ENCODE results near the gene KCNQ2. TPM values are rescaled to one million over a fixed set of nuclear protein-coding genes. Genes with fewer than 3 reads are reported as not detected.

The KCNQ2 gene
- polyA plus RNA-seq, 3 donors from 2014 or later, result 0.73 TPM; not detected in 2

- Mint-ChIP-seq H3K36me3 (no peaks in the 10 kb centered on the region), H3K4me3 (no peak overlapping the region), H3K9me3 (peaks cover 0 to 2% (median 0%) of the 10 kb centered on the region in 6 donors), H3K4me1 (peaks cover 0 to 4% of the 10 kb centered on the region in 2 donors), H3K27ac (no peak overlapping the region), H3K27me3 (ENCODE audit: low read depth in 3 of 3) (peaks cover 6 to 8% (median 7%) of the 10 kb centered on the region in 3 donors)
- DNase-seq, result no peak
Observed at GRCh38 chr20:63478346-63479302, 6.2 kb upstream of the KCNQ2 start.

GRCh38 chr20:63477944-63478343, 5.5 kb upstream of the KCNQ2 start:
- Mint-ChIP-seq H3K4me3 (no peak overlapping the region), H3K9me3 (peaks cover 0 to 2% (median 0%) of the 10 kb centered on the region in 6 donors), H3K27ac (no peak overlapping the region), H3K4me1 (peaks cover 0 to 4% of the 10 kb centered on the region in 2 donors), H3K27me3 (ENCODE audit: low read depth in 3 of 3) (peaks cover 6 to 8% (median 7%) of the 10 kb centered on the region in 3 donors), H3K36me3 (no peaks in the 10 kb centered on the region)
- no peak for DNase-seq

- no peak for DNase-seq
- Mint-ChIP-seq H3K27ac (no peak overlapping the region), H3K27me3 (ENCODE audit: low read depth in 3 of 3) (peaks cover 6 to 8% (median 7%) of the 10 kb centered on the region in 3 donors), H3K9me3 (peaks cover 0 to 1% (median 0%) of the 10 kb centered on the region in 6 donors), H3K36me3 (no peaks in the 10 kb centered on the region), H3K4me1 (peaks cover 0 to 4% of the 10 kb centered on the region in 2 donors), H3K4me3 (no peak overlapping the region)
Observed at GRCh38 chr20:63477061-63477616, 4.7 kb upstream of the KCNQ2 start.

- DNase-seq, result no peak
- Mint-ChIP-seq H3K4me3 (no peak overlapping the region), H3K9me3 (peaks cover 0 to 1% (median 0%) of the 10 kb centered on the region in 6 donors), H3K36me3 (no peaks in the 10 kb centered on the region), H3K4me1 (peaks cover 0 to 4% of the 10 kb centered on the region in 2 donors), H3K27me3 (ENCODE audit: low read depth in 3 of 3) (peaks cover 7 to 11% (median 8%) of the 10 kb centered on the region in 3 donors), H3K27ac (no peak overlapping the region)
Observed at GRCh38 chr20:63475209-63475608, 2.8 kb upstream of the KCNQ2 start.

- H3K9me3 Mint-ChIP-seq, result no peaks in the 10 kb centered on the region
- H3K4me3 Mint-ChIP-seq, result peak overlapping the region in 2 of 5 donors; percentile 14 to 23
- no peaks in the 10 kb centered on the region for H3K36me3 Mint-ChIP-seq
- H3K27ac Mint-ChIP-seq, result no peak overlapping the region
- peaks cover 0 to 4% of the 10 kb centered on the region in 2 donors for H3K4me1 Mint-ChIP-seq
- peaks cover 6 to 11% (median 10%) of the 10 kb centered on the region in 3 donors for H3K27me3 Mint-ChIP-seq (ENCODE audit: low read depth in 3 of 3)
- DNase-seq, result no peak
Observed at GRCh38 chr20:63473555-63474449, 1.3 kb upstream of the KCNQ2 start.

GRCh38 chr20:63472862-63473390, 471 bp upstream of the KCNQ2 start:
- no peak for DNase-seq
- Mint-ChIP-seq H3K27ac (no peak overlapping the region), H3K36me3 (no peaks in the 10 kb centered on the region), H3K9me3 (no peaks in the 10 kb centered on the region), H3K4me3 (no peak overlapping the region), H3K27me3 (ENCODE audit: low read depth in 3 of 3) (peaks cover 6 to 11% (median 10%) of the 10 kb centered on the region in 3 donors), H3K4me1 (peaks cover 0 to 4% of the 10 kb centered on the region in 2 donors)

GRCh38 chr20:63471717-63471980, 806 bp downstream of the KCNQ2 start:
- Mint-ChIP-seq H3K4me3 (no peak overlapping the region), H3K27me3 (ENCODE audit: low read depth in 3 of 3) (peaks cover 6 to 11% (median 9%) of the 10 kb centered on the region in 3 donors), H3K4me1 (peaks cover 0 to 4% of the 10 kb centered on the region in 2 donors), H3K9me3 (no peaks in the 10 kb centered on the region), H3K36me3 (no peaks in the 10 kb centered on the region), H3K27ac (no peak overlapping the region)
- no peak for DNase-seq

- Mint-ChIP-seq H3K9me3 (no peaks in the 10 kb centered on the region), H3K4me3 (peak overlapping the region in 1 of 5 donors; percentile 13), H3K4me1 (peaks cover 0 to 4% of the 10 kb centered on the region in 2 donors), H3K36me3 (no peaks in the 10 kb centered on the region), H3K27ac (no peak overlapping the region), H3K27me3 (ENCODE audit: low read depth in 3 of 3) (peaks cover 6 to 9% (median 9%) of the 10 kb centered on the region in 3 donors)
- no peak for DNase-seq
Observed at GRCh38 chr20:63471002-63471716, 1.3 kb downstream of the KCNQ2 start.

- Mint-ChIP-seq H3K27me3 (ENCODE audit: low read depth in 3 of 3) (peaks cover 6 to 9% (median 9%) of the 10 kb centered on the region in 3 donors), H3K4me3 (no peak overlapping the region)
Observed at GRCh38 chr20:63470410-63470809, 2.0 kb downstream of the KCNQ2 start.

GRCh38 chr20:63469713-63470101, 2.7 kb downstream of the KCNQ2 start:
- Mint-ChIP-seq H3K9me3 (no peaks in the 10 kb centered on the region), H3K4me1 (peaks cover 0 to 4% of the 10 kb centered on the region in 2 donors), H3K4me3 (no peak overlapping the region), H3K27me3 (ENCODE audit: low read depth in 3 of 3) (peaks cover 6 to 11% (median 8%) of the 10 kb centered on the region in 3 donors), H3K36me3 (no peaks in the 10 kb centered on the region), H3K27ac (no peak overlapping the region)
- DNase-seq, result no peak

More at GRCh38 chr20:63470410-63470809, 2.0 kb downstream of the KCNQ2 start:
- peaks cover 0 to 4% of the 10 kb centered on the region in 2 donors for H3K4me1 Mint-ChIP-seq
- no peaks in the 10 kb centered on the region for H3K36me3 Mint-ChIP-seq
- H3K9me3 Mint-ChIP-seq, result no peaks in the 10 kb centered on the region
- no peak for DNase-seq
- H3K27ac Mint-ChIP-seq, result no peak overlapping the region

- no peaks in the 10 kb centered on the region for H3K9me3 Mint-ChIP-seq
- H3K4me3 Mint-ChIP-seq, result no peak overlapping the region
- no peaks in the 10 kb centered on the region for H3K36me3 Mint-ChIP-seq
- H3K27me3 Mint-ChIP-seq (ENCODE audit: low read depth in 3 of 3), result peaks cover 6 to 15% (median 8%) of the 10 kb centered on the region in 3 donors
- H3K27ac Mint-ChIP-seq, result no peak overlapping the region
- H3K4me1 Mint-ChIP-seq, result peaks cover 0 to 4% of the 10 kb centered on the region in 2 donors
- no peak for DNase-seq
Observed at GRCh38 chr20:63469019-63469712, 3.3 kb downstream of the KCNQ2 start.

- Mint-ChIP-seq H3K27me3 (ENCODE audit: low read depth in 3 of 3) (peaks cover 2 to 15% (median 8%) of the 10 kb centered on the region in 3 donors), H3K36me3 (no peaks in the 10 kb centered on the region), H3K27ac (no peak overlapping the region), H3K4me3 (no peak overlapping the region), H3K9me3 (no peaks in the 10 kb centered on the region), H3K4me1 (no peaks in the 10 kb centered on the region)
- DNase-seq, result no peak
Observed at GRCh38 chr20:63468421-63468820, 4.0 kb downstream of the KCNQ2 start.
